HTERT RPE-1 (cell line): ENCODE measurements around the gene HDAC9.

Experiments
- in situ Hi-C: fragments of 300-500 bp; cut with MboI; formaldehyde crosslinking; loops from 4 replicates; pipeline ENCODE4 v1.14.3; 2020; ENCODE audit warnings: low sequenced_read_pairs

Gene HDAC9

GRCh38 chr7:18653381-18654155, 158.0 kb downstream of the HDAC9 start:
- in situ Hi-C loops: no loop called here

GRCh38 chr7:18654709-18655108, 159.2 kb downstream of the HDAC9 start:
- in situ Hi-C loops: no loop called here

- in situ Hi-C loops: no loop called here
Measured at GRCh38 chr7:18655506-18655905, 160.0 kb downstream of the HDAC9 start.

GRCh38 chr7:18655912-18656311, 160.4 kb downstream of the HDAC9 start:
- in situ Hi-C loops: no loop called here

- in situ Hi-C loops: no loop called here
Measured at GRCh38 chr7:18656362-18656761, 160.8 kb downstream of the HDAC9 start.

GRCh38 chr7:18659746-18660145, 164.2 kb downstream of the HDAC9 start:
- in situ Hi-C loops: no loop called here

- in situ Hi-C loops: no loop called here
Measured at GRCh38 chr7:18663321-18663720, 167.8 kb downstream of the HDAC9 start.

- in situ Hi-C loops: no loop called here
Measured at GRCh38 chr7:18666107-18666728, 170.7 kb downstream of the HDAC9 start.

GRCh38 chr7:18667466-18667865, 171.9 kb downstream of the HDAC9 start:
- in situ Hi-C loops: no loop called here

GRCh38 chr7:18671176-18671575, 175.6 kb downstream of the HDAC9 start:
- in situ Hi-C loops: no loop called here

GRCh38 chr7:18675579-18675978, 180.0 kb downstream of the HDAC9 start:
- in situ Hi-C loops: no loop called here

GRCh38 chr7:18679261-18679660, 183.7 kb downstream of the HDAC9 start:
- in situ Hi-C loops: no loop called here

GRCh38 chr7:18680576-18680975, 185.0 kb downstream of the HDAC9 start:
- in situ Hi-C loops: no loop called here

GRCh38 chr7:18684916-18685315, 189.4 kb downstream of the HDAC9 start:
- in situ Hi-C loops: no loop called here

- in situ Hi-C loops: no loop called here
Measured at GRCh38 chr7:18685971-18686370, 190.4 kb downstream of the HDAC9 start.

- in situ Hi-C loops: no loop called here
Measured at GRCh38 chr7:18689551-18689950, 194.0 kb downstream of the HDAC9 start.

- in situ Hi-C loops: no loop called here
Measured at GRCh38 chr7:18693406-18693805, 197.9 kb downstream of the HDAC9 start.

- in situ Hi-C loops: no loop called here
Measured at GRCh38 chr7:18693816-18694215, 198.3 kb downstream of the HDAC9 start.

- in situ Hi-C loops: no loop called here
Measured at GRCh38 chr7:18694484-18694883, 198.9 kb downstream of the HDAC9 start.

- in situ Hi-C loops: no loop called here
Measured at GRCh38 chr7:18694911-18695310, 199.4 kb downstream of the HDAC9 start.

- in situ Hi-C loops: no loop called here
Measured at GRCh38 chr7:18698258-18698734, 202.7 kb downstream of the HDAC9 start.

- in situ Hi-C loops: no loop called here
Measured at GRCh38 chr7:18700147-18700546, 204.6 kb downstream of the HDAC9 start.
